GM23338 (cell line): ENCODE measurements around the gene SULT6B1. TPM values are rescaled to one million over a fixed set of nuclear protein-coding genes. Genes with fewer than 3 reads are reported as not detected.

Source experiments
- ATAC-seq: fragments of 200-7000 bp; cut with Tn5 transposase; 3 replicates; pipeline ENCODE4 v1.9.1; 2020
- DNase-seq: peaks from one replicate; pipeline ENCODE4 v3.0.0-alpha.2; 2015; ENCODE audit warnings: low spot score
- H2AFZ ChIP-seq: fragments of 200-600 bp; sonication (generic); 2 replicates; pipeline ENCODE4 v1.8.0; 2016; ENCODE audit warnings: antibody characterized with exemption, mild to moderate bottlenecking, moderate library complexity
- H3F3A ChIP-seq: fragments of 200-600 bp; sonication (generic); replicated peaks from 2 replicates; pipeline ENCODE4 v1.8.0; 2017; ENCODE audit warnings: antibody characterized with exemption, mixed run types, low read depth
- H3K27ac ChIP-seq: fragments of 200-600 bp; sonication (generic); 2 replicates; pipeline ENCODE4 v1.6.1; 2016; ENCODE audit warnings: low read depth
- H3K27me3 ChIP-seq: fragments of 200-600 bp; sonication (generic); 2 replicates; pipeline ENCODE4 v1.8.0; 2016; ENCODE audit warnings: mild to moderate bottlenecking, mixed run types, moderate library complexity; ENCODE audit not compliant: insufficient read depth
- H3K36me3 ChIP-seq: fragments of 200-600 bp; sonication (generic); 2 replicates; pipeline ENCODE4 v1.8.0; 2016; ENCODE audit warnings: mild to moderate bottlenecking; ENCODE audit not compliant: insufficient read depth
- H3K4me1 ChIP-seq: fragments of 200-600 bp; sonication (generic); 2 replicates; pipeline ENCODE4 v1.8.0; 2016; ENCODE audit warnings: mild to moderate bottlenecking, moderate library complexity; ENCODE audit not compliant: insufficient read depth
- H3K4me2 ChIP-seq: fragments of 200-600 bp; sonication (generic); 2 replicates; pipeline ENCODE4 v1.7.1; 2017; ENCODE audit warnings: mixed run types
- H3K4me3 ChIP-seq: fragments of 200-600 bp; sonication (generic); 2 replicates; pipeline ENCODE4 v1.6.1; 2016; ENCODE audit warnings: mixed run types
- H3K79me2 ChIP-seq: fragments of 200-600 bp; sonication (generic); replicated peaks from 2 replicates; pipeline ENCODE4 v1.8.0; 2017; ENCODE audit warnings: mild to moderate bottlenecking; ENCODE audit not compliant: insufficient read depth
- H3K9me2 ChIP-seq: fragments of 200-600 bp; sonication (generic); 2 replicates; pipeline ENCODE4 v1.8.0; 2017; ENCODE audit not compliant: insufficient read depth
- H4K20me1 ChIP-seq: fragments of 200-600 bp; sonication (generic); replicated peaks from 2 replicates; pipeline ENCODE4 v1.8.0; 2017; ENCODE audit warnings: mild to moderate bottlenecking; ENCODE audit not compliant: insufficient read depth
- H3K27ac Mint-ChIP-seq: 2 replicates; pipeline ENCODE4 v1.8.0; 2020; ENCODE audit warnings: inconsistent platforms, mild to moderate bottlenecking, moderate library complexity, mixed read lengths
- H3K27me3 Mint-ChIP-seq: 3 replicates; pipeline ENCODE4 v1.8.0; 2022; ENCODE audit warnings: low read depth, mild to moderate bottlenecking, moderate library complexity, mixed read lengths, inconsistent platforms; ENCODE audit not compliant: insufficient read depth, poor library complexity
- H3K36me3 Mint-ChIP-seq: 3 replicates; pipeline ENCODE4 v1.8.0; 2021; ENCODE audit warnings: low read depth, mild to moderate bottlenecking, inconsistent platforms, moderate library complexity, mixed read lengths
- H3K4me1 Mint-ChIP-seq: 3 replicates; pipeline ENCODE4 v1.8.0; 2020; ENCODE audit warnings: mild to moderate bottlenecking, inconsistent platforms, mixed read lengths
- H3K4me3 Mint-ChIP-seq: 3 replicates; pipeline ENCODE4 v1.8.0; 2021; ENCODE audit warnings: moderate library complexity, mild to moderate bottlenecking, inconsistent platforms, mixed read lengths
- H3K9me3 Mint-ChIP-seq: 3 replicates; pipeline ENCODE4 v1.8.0; 2020; ENCODE audit warnings: moderate library complexity, mild to moderate bottlenecking, inconsistent platforms, mixed read lengths
- EZH2phosphoT487 ChIP-seq: fragments of 200-600 bp; sonication (generic); IDR thresholded peaks from one replicate; pipeline ENCODE4 v1.8.1; 2018; ENCODE audit warnings: antibody characterized with exemption; ENCODE audit not compliant: unreplicated experiment
- POLR2AphosphoS5 ChIP-seq: IDR thresholded peaks from 2 replicates; pipeline ENCODE4 v1.6.1; 2016; ENCODE audit warnings: antibody characterized with exemption, low read depth
- polyA plus RNA-seq: library from polyadenylated mRNA; unstranded; fragments of >200 nt; fragmentation: Nextera tagmentation; extraction: Ambion mirVana; gene quantifications from 2 replicates; pipeline ENCODE4 v1.2.1, GENCODE V29; 2016
- total RNA-seq: library from RNA; depleted of rRNA; stranded (reverse); fragments of >200 nt; shearing (Covaris generic); gene quantifications from 2 replicates; pipeline ENCODE4 v1.2.3, GENCODE V29; 2014
- TF ChIP-seq, protein P1 (sequence below): fragments of 250-450 bp; sonication (Bioruptor Pico); IDR thresholded peaks from 2 replicates; pipeline ENCODE4 v1.5.0; 2020; ENCODE audit warnings: mild to moderate bottlenecking, moderate library complexity
- TF ChIP-seq, protein P2 (sequence below), 2 experiments: fragments of 200-600 bp in 1 of 2; sonication (generic) in 1 of 2; conservative IDR thresholded peaks; 2 replicates each; pipeline versions ENCODE4 v1.5.1 to v1.6.1; 2016 to 2017; ENCODE audit warnings: antibody characterized with exemption in 2 of 2, low read depth in 2 of 2, mild to moderate bottlenecking in 2 of 2, moderate library complexity in 1 of 2

SULT6B1 gene
- total and polyA plus RNA-seq, 2 experiments from 2014 or later, result not detected

- Histone ChIP-seq H3K4me3 (no peak overlapping the region), H3K36me3 (no peaks in the 10 kb centered on the region), H3K4me2 (no peak overlapping the region), H3K9me2 (no peaks in the 10 kb centered on the region), H3K79me2 (no peaks in the 10 kb centered on the region), H3F3A (peaks cover 5% of the 10 kb centered on the region; the same call in 1 of the 2 replicates), H2AFZ (peak overlapping the region; percentile 3), H3K27ac (peak overlapping the region; percentile 68), H3K27me3 (no peaks in the 10 kb centered on the region), H4K20me1 (no peaks in the 10 kb centered on the region), H3K4me1 (peaks cover 16% of the 10 kb centered on the region)
- Mint-ChIP-seq H3K27ac (peak overlapping the region; percentile 84), H3K36me3 (no peaks in the 10 kb centered on the region), H3K4me1 (peaks cover 25% of the 10 kb centered on the region), H3K4me3 (no peak overlapping the region; the same call in 2 of the 3 replicates), H3K9me3 (no peaks in the 10 kb centered on the region), H3K27me3 (peaks cover 4% of the 10 kb centered on the region)
- no peak for TF ChIP-seq POLR2AphosphoS5
- TF ChIP-seq, protein P1, sequence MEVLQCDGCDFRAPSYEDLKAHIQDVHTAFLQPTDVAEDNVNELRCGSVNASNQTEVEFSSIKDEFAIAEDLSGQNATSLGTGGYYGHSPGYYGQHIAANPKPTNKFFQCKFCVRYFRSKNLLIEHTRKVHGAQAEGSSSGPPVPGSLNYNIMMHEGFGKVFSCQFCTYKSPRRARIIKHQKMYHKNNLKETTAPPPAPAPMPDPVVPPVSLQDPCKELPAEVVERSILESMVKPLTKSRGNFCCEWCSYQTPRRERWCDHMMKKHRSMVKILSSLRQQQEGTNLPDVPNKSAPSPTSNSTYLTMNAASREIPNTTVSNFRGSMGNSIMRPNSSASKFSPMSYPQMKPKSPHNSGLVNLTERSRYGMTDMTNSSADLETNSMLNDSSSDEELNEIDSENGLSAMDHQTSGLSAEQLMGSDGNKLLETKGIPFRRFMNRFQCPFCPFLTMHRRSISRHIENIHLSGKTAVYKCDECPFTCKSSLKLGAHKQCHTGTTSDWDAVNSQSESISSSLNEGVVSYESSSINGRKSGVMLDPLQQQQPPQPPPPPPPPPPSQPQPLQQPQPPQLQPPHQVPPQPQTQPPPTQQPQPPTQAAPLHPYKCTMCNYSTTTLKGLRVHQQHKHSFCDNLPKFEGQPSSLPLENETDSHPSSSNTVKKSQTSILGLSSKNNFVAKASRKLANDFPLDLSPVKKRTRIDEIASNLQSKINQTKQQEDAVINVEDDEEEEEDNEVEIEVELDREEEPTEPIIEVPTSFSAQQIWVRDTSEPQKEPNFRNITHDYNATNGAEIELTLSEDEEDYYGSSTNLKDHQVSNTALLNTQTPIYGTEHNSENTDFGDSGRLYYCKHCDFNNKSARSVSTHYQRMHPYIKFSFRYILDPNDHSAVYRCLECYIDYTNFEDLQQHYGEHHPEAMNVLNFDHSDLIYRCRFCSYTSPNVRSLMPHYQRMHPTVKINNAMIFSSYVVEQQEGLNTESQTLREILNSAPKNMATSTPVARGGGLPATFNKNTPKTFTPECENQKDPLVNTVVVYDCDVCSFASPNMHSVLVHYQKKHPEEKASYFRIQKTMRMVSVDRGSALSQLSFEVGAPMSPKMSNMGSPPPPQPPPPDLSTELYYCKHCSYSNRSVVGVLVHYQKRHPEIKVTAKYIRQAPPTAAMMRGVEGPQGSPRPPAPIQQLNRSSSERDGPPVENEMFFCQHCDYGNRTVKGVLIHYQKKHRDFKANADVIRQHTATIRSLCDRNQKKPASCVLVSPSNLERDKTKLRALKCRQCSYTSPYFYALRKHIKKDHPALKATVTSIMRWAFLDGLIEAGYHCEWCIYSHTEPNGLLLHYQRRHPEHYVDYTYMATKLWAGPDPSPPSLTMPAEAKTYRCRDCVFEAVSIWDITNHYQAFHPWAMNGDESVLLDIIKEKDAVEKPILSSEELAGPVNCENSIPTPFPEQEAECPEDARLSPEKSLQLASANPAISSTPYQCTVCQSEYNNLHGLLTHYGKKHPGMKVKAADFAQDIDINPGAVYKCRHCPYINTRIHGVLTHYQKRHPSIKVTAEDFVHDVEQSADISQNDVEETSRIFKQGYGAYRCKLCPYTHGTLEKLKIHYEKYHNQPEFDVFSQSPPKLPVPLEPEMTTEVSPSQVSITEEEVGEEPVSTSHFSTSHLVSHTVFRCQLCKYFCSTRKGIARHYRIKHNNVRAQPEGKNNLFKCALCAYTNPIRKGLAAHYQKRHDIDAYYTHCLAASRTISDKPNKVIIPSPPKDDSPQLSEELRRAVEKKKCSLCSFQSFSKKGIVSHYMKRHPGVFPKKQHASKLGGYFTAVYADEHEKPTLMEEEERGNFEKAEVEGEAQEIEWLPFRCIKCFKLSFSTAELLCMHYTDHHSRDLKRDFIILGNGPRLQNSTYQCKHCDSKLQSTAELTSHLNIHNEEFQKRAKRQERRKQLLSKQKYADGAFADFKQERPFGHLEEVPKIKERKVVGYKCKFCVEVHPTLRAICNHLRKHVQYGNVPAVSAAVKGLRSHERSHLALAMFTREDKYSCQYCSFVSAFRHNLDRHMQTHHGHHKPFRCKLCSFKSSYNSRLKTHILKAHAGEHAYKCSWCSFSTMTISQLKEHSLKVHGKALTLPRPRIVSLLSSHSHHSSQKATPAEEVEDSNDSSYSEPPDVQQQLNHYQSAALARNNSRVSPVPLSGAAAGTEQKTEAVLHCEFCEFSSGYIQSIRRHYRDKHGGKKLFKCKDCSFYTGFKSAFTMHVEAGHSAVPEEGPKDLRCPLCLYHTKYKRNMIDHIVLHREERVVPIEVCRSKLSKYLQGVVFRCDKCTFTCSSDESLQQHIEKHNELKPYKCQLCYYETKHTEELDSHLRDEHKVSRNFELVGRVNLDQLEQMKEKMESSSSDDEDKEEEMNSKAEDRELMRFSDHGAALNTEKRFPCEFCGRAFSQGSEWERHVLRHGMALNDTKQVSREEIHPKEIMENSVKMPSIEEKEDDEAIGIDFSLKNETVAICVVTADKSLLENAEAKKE (CRISPR knock-in tag), result no peak
- no peak for TF ChIP-seq EZH2phosphoT487
- TF ChIP-seq, protein P2, sequence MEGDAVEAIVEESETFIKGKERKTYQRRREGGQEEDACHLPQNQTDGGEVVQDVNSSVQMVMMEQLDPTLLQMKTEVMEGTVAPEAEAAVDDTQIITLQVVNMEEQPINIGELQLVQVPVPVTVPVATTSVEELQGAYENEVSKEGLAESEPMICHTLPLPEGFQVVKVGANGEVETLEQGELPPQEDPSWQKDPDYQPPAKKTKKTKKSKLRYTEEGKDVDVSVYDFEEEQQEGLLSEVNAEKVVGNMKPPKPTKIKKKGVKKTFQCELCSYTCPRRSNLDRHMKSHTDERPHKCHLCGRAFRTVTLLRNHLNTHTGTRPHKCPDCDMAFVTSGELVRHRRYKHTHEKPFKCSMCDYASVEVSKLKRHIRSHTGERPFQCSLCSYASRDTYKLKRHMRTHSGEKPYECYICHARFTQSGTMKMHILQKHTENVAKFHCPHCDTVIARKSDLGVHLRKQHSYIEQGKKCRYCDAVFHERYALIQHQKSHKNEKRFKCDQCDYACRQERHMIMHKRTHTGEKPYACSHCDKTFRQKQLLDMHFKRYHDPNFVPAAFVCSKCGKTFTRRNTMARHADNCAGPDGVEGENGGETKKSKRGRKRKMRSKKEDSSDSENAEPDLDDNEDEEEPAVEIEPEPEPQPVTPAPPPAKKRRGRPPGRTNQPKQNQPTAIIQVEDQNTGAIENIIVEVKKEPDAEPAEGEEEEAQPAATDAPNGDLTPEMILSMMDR (conservative IDR thresholded peaks at IDR 0.05; ENCODE audit: low read depth in 2 of 2), result no peak
- DNase-seq (no peak), ATAC-seq (peak; percentile 64)
These were observed 6.5 kb downstream of the SULT6B1 start for GRCh38 chr2:37181726-37182684.
